Adrenal gland (tissue), 5 donors: ENCODE results near the gene LILRA6.
"Not testable (repeated sequence)": the region's sequence is repeated elsewhere in the genome, so short reads cannot be mapped to it uniquely, and the experiment has no call there.

Experiments used
- POLR2A ChIP-seq, 2 donors: fragments of 450-650 bp; IDR thresholded peaks; one replicate each; pipeline ENCODE4 v1.6.1; 2017; ENCODE audit warnings: antibody characterized with exemption in 2 of 2, mild to moderate bottlenecking in 2 of 2, moderate library complexity in 1 of 2
- TF ChIP-seq, protein P1 (sequence below), 6 experiments: fragments of 450-650 bp in 4 of 6; fragments of 200-600 bp in 2 of 6; sonication (generic) in 1 of 6; IDR thresholded peaks; 1 replicate in 5 of 6; 2 replicates in 1 of 6; pipeline versions ENCODE4 v1.5.1 to v1.8.0; 2016 to 2021; ENCODE audit warnings: antibody characterized with exemption in 6 of 6, mild to moderate bottlenecking in 2 of 6, moderate library complexity in 1 of 6
- donor health status: DM: no; HTN: no; CAD: no.

DNA sequence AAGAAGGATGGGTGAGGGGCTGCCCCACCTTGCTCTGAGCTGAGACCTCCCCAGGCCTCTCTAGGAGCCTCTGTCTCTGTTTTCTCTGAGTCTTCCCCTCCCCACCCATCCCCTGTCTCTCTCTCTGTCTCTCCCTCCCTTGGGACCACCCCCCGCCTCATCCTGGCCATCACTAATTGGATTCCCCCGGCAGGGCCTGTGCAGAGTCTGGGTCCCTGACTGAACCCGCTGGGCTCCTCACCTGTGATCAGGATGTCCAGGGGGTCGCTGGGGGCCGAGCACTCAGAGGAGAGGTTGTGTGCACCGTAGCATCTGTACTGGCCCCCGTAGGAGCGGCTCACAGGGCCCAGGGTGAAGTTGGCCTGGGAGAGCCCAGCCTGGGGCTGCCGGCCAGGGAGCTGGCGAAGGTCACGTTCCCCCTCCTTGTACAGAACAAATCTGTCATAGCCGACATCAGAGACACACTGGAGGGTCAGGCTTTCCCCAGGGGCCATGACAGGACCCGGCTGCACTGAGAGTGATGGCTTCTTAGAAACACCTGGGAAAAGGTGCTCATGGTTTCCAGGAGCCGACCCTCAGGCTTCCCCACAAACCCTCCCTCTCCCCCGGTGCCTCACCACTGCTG, 36.1 kb upstream of the LILRA6 start:
- TF ChIP-seq, protein P1, sequence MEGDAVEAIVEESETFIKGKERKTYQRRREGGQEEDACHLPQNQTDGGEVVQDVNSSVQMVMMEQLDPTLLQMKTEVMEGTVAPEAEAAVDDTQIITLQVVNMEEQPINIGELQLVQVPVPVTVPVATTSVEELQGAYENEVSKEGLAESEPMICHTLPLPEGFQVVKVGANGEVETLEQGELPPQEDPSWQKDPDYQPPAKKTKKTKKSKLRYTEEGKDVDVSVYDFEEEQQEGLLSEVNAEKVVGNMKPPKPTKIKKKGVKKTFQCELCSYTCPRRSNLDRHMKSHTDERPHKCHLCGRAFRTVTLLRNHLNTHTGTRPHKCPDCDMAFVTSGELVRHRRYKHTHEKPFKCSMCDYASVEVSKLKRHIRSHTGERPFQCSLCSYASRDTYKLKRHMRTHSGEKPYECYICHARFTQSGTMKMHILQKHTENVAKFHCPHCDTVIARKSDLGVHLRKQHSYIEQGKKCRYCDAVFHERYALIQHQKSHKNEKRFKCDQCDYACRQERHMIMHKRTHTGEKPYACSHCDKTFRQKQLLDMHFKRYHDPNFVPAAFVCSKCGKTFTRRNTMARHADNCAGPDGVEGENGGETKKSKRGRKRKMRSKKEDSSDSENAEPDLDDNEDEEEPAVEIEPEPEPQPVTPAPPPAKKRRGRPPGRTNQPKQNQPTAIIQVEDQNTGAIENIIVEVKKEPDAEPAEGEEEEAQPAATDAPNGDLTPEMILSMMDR (IDR thresholded peaks at IDR 0.05), result not testable (repeated sequence)
- not testable (repeated sequence) for TF ChIP-seq POLR2A (IDR thresholded peaks at IDR 0.05)
